Karpas-422 (cell line): ENCODE measurements around the gene COX7A2. TPM values are rescaled to one million over a fixed set of nuclear protein-coding genes. Genes with fewer than 3 reads are reported as not detected.

Experiments used
- DNase-seq: peaks from one replicate; pipeline ENCODE4 v3.0.0-alpha.2; 2015
- H2AFZ ChIP-seq: fragments of 200-600 bp; sonication (generic); 2 replicates; pipeline ENCODE4 v1.6.1; 2014; ENCODE audit warnings: antibody characterized with exemption, low read length, mixed read lengths
- H3K27ac ChIP-seq: fragments of 200-600 bp; sonication (generic); 2 replicates; pipeline ENCODE4 v1.5.1; 2014; ENCODE audit warnings: mild to moderate bottlenecking, low read length, moderate library complexity
- H3K27me3 ChIP-seq: fragments of 200-600 bp; sonication (generic); 2 replicates; pipeline ENCODE4 v1.6.1; 2014; ENCODE audit warnings: low read length, mixed read lengths
- H3K36me3 ChIP-seq: fragments of 200-600 bp; sonication (generic); 2 replicates; pipeline ENCODE4 v1.6.1; 2014; ENCODE audit warnings: low read length, mixed read lengths; ENCODE audit not compliant: insufficient read depth
- H3K4me1 ChIP-seq: fragments of 200-600 bp; sonication (generic); 2 replicates; pipeline ENCODE4 v1.6.1; 2014; ENCODE audit warnings: mild to moderate bottlenecking, low read length, mixed read lengths
- H3K4me2 ChIP-seq: fragments of 200-600 bp; sonication (generic); 2 replicates; pipeline ENCODE4 v1.6.1; 2014; ENCODE audit warnings: low read length, low read depth, mild to moderate bottlenecking; ENCODE audit not compliant: poor library complexity, severe bottlenecking
- H3K4me3 ChIP-seq: fragments of 200-600 bp; sonication (generic); 2 replicates; pipeline ENCODE4 v1.5.1; 2014; ENCODE audit warnings: mild to moderate bottlenecking, antibody characterized with exemption, low read length, mixed read lengths
- H3K79me2 ChIP-seq: fragments of 200-600 bp; sonication (generic); 2 replicates; pipeline ENCODE4 v1.6.1; 2014; ENCODE audit warnings: mild to moderate bottlenecking, low read length, mixed read lengths
- H3K9ac ChIP-seq: fragments of 200-600 bp; sonication (generic); 2 replicates; pipeline ENCODE4 v1.6.0; 2014; ENCODE audit warnings: low read length
- H3K9me2 ChIP-seq: fragments of 200-600 bp; sonication (generic), shearing (Covaris generic); replicated peaks from 2 replicates; pipeline ENCODE4 v1.6.0; 2014; ENCODE audit warnings: mild to moderate bottlenecking, low read length, moderate library complexity; ENCODE audit not compliant: insufficient read depth
- H3K9me3 ChIP-seq: fragments of 300-700, 200-600 bp; sonication (generic); 2 replicates; pipeline ENCODE4 v1.6.1; 2014; ENCODE audit warnings: low read length, mixed read lengths
- H4K20me1 ChIP-seq: fragments of 200-600 bp; sonication (generic); 2 replicates; pipeline ENCODE4 v1.6.1; 2014; ENCODE audit warnings: mild to moderate bottlenecking, antibody characterized with exemption, low read length, low read depth; ENCODE audit not compliant: insufficient read depth
- total RNA-seq: library from RNA; depleted of rRNA; stranded (reverse); fragments of >200 nt; shearing (Covaris generic); gene quantifications from 2 replicates; pipeline ENCODE4 v1.2.3, GENCODE V29; 2014; ENCODE audit warnings: low replicate concordance

COX7A2 gene
- total RNA-seq, 1 experiment from 2014 or later = 346 TPM

- Histone ChIP-seq H2AFZ (no peak overlapping the region), H3K4me3 (no peak overlapping the region), H3K9me2 (no peaks in the 10 kb centered on the region), H3K36me3 (no peaks in the 10 kb centered on the region), H3K9me3 (no peaks in the 10 kb centered on the region), H3K79me2 (no peaks in the 10 kb centered on the region), H3K27ac (no peak overlapping the region), H4K20me1 (no peaks in the 10 kb centered on the region), H3K4me2 (no peak overlapping the region), H3K27me3 (no peaks in the 10 kb centered on the region), H3K9ac (no peak overlapping the region), H3K4me1 (peaks cover 5% of the 10 kb centered on the region)
- DNase-seq = no peak
These were observed 39.2 kb downstream of the COX7A2 start for GRCh38 chr6:75204217-75204958.

GRCh38 chr6:75203721-75204120 lies 39.9 kb downstream of the COX7A2 start:
- Histone ChIP-seq H3K4me1 (peaks cover 4% of the 10 kb centered on the region), H3K36me3 (no peaks in the 10 kb centered on the region), H3K27ac (no peak overlapping the region), H3K9me3 (no peaks in the 10 kb centered on the region), H3K27me3 (no peaks in the 10 kb centered on the region), H2AFZ (no peak overlapping the region), H4K20me1 (no peaks in the 10 kb centered on the region), H3K4me3 (no peak overlapping the region), H3K79me2 (no peaks in the 10 kb centered on the region), H3K9ac (no peak overlapping the region), H3K4me2 (no peak overlapping the region), H3K9me2 (no peaks in the 10 kb centered on the region)
- DNase-seq = no peak

- DNase-seq = no peak
- Histone ChIP-seq H3K9me3 (no peaks in the 10 kb centered on the region), H3K9me2 (no peaks in the 10 kb centered on the region), H3K79me2 (no peaks in the 10 kb centered on the region), H3K4me1 (no peaks in the 10 kb centered on the region), H3K27ac (no peak overlapping the region), H3K9ac (no peak overlapping the region), H3K4me2 (no peak overlapping the region), H3K36me3 (no peaks in the 10 kb centered on the region), H3K4me3 (no peak overlapping the region), H4K20me1 (no peaks in the 10 kb centered on the region), H3K27me3 (no peaks in the 10 kb centered on the region), H2AFZ (no peak overlapping the region)
These were observed 40.9 kb downstream of the COX7A2 start for GRCh38 chr6:75202676-75203131.

GRCh38 chr6:75201901-75202672 lies 41.5 kb downstream of the COX7A2 start:
- Histone ChIP-seq H3K9me3 (no peaks in the 10 kb centered on the region), H2AFZ (no peak overlapping the region), H3K27me3 (no peaks in the 10 kb centered on the region), H3K4me1 (no peaks in the 10 kb centered on the region), H3K9ac (no peak overlapping the region), H3K4me2 (no peak overlapping the region), H3K79me2 (no peaks in the 10 kb centered on the region), H3K27ac (no peak overlapping the region), H4K20me1 (no peaks in the 10 kb centered on the region), H3K36me3 (no peaks in the 10 kb centered on the region), H3K9me2 (no peaks in the 10 kb centered on the region), H3K4me3 (no peak overlapping the region)
- no peak for DNase-seq

- Histone ChIP-seq H2AFZ (no peak overlapping the region), H3K27ac (no peak overlapping the region), H3K4me1 (no peaks in the 10 kb centered on the region), H3K4me3 (no peak overlapping the region), H3K4me2 (no peak overlapping the region), H3K27me3 (no peaks in the 10 kb centered on the region), H3K9ac (no peak overlapping the region), H4K20me1 (no peaks in the 10 kb centered on the region), H3K79me2 (no peaks in the 10 kb centered on the region), H3K9me2 (no peaks in the 10 kb centered on the region), H3K9me3 (no peaks in the 10 kb centered on the region), H3K36me3 (no peaks in the 10 kb centered on the region)
- no peak for DNase-seq
These were observed 42.6 kb downstream of the COX7A2 start for GRCh38 chr6:75201021-75201420.

- Histone ChIP-seq H3K27ac (no peak overlapping the region), H3K9ac (no peak overlapping the region), H3K9me2 (no peaks in the 10 kb centered on the region), H3K4me1 (no peaks in the 10 kb centered on the region), H3K4me2 (no peak overlapping the region), H3K36me3 (no peaks in the 10 kb centered on the region), H3K9me3 (no peaks in the 10 kb centered on the region), H3K79me2 (no peaks in the 10 kb centered on the region), H4K20me1 (no peaks in the 10 kb centered on the region), H2AFZ (no peak overlapping the region), H3K4me3 (no peak overlapping the region), H3K27me3 (no peaks in the 10 kb centered on the region)
- DNase-seq = no peak
These were observed 43.7 kb downstream of the COX7A2 start for GRCh38 chr6:75199889-75200288.

- no peak for DNase-seq
- H3K4me1 ChIP-seq = no peaks in the 10 kb centered on the region
- no peak overlapping the region for H3K27ac ChIP-seq
- no peak overlapping the region for H3K4me3 ChIP-seq
- H3K27me3 ChIP-seq = no peaks in the 10 kb centered on the region
- H3K4me2 ChIP-seq = no peak overlapping the region
- H2AFZ ChIP-seq = no peak overlapping the region
- H4K20me1 ChIP-seq = no peaks in the 10 kb centered on the region
- no peaks in the 10 kb centered on the region for H3K9me2 ChIP-seq
- no peak overlapping the region for H3K9ac ChIP-seq
- H3K79me2 ChIP-seq = no peaks in the 10 kb centered on the region
- no peaks in the 10 kb centered on the region for H3K9me3 ChIP-seq
- no peaks in the 10 kb centered on the region for H3K36me3 ChIP-seq
These were observed 47.4 kb downstream of the COX7A2 start for GRCh38 chr6:75196081-75196687.

- Histone ChIP-seq H4K20me1 (no peaks in the 10 kb centered on the region), H3K79me2 (no peaks in the 10 kb centered on the region), H3K9me2 (no peaks in the 10 kb centered on the region)
These were observed 55.2 kb downstream of the COX7A2 start for GRCh38 chr6:75188221-75188925.

More at GRCh38 chr6:75188221-75188925, 55.2 kb downstream of the COX7A2 start:
- no peak overlapping the region for H3K27ac ChIP-seq
- no peaks in the 10 kb centered on the region for H3K9me3 ChIP-seq
- no peak overlapping the region for H3K9ac ChIP-seq
- H3K27me3 ChIP-seq = no peaks in the 10 kb centered on the region
- H3K4me2 ChIP-seq = no peak overlapping the region
- no peak for DNase-seq
- H3K36me3 ChIP-seq = no peaks in the 10 kb centered on the region
- no peak overlapping the region for H2AFZ ChIP-seq
- H3K4me3 ChIP-seq = no peak overlapping the region
- no peaks in the 10 kb centered on the region for H3K4me1 ChIP-seq
